Activated CD8-positive, alpha-beta memory T cell treated with anti-CD3 and anti-CD28 coated beads for 36 hours (primary cell): ENCODE data around the gene TELO2. TPM values are rescaled to one million over a fixed set of nuclear protein-coding genes. Genes with fewer than 3 reads are reported as not detected.

Experiments used
- CTCF ChIA-PET: fragments of 350-600 bp; sonication (Branson Sonifier 250); formaldehyde crosslinking; loops from one replicate; lab custom pipeline; 2021; ENCODE audit warnings: antibody characterized with exemption; lab: Charles Lee
- POLR2A ChIA-PET: fragments of 350-600 bp; sonication (Branson Sonifier 250); formaldehyde crosslinking; loops from one replicate; lab custom pipeline; 2021; ENCODE audit warnings: antibody characterized with exemption; lab: Charles Lee
- total RNA-seq, 2 experiments: library from RNA; stranded (reverse); gene quantifications; one replicate each; pipeline ENCODE4 v1.2.3, GENCODE V29; 2021

Gene TELO2
- total RNA-seq, 2 experiments from 2014 or later = 88.2 to 89.3 TPM

DNA sequence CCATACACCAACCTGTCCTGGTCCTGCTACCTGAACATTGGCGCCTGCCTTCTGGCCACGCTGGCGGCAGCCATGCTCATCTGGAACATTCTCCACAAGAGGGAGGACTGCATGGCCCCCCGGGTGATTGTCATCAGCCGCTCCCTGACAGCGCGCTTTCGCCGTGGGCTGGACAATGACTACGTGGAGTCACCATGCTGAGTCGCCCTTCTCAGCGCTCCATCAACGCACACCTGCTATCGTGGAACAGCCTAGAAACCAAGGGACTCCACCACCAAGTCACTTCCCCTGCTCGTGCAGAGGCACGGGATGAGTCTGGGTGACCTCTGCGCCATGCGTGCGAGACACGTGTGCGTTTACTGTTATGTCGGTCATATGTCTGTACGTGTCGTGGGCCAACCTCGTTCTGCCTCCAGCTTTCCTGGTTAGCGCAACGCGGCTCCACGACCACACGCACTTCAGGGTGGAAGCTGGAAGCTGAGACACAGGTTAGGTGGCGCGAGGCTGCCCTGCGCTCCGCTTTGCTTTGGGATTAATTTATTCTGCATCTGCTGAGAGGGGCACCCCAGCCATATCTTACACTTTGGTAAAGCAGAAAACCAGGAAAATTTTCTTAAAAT lies 61.8 kb downstream of the TELO2 start:
- POLR2A ChIA-PET = no interaction called here
- CTCF ChIA-PET = no interaction called here

- CTCF ChIA-PET = no interaction called here
- POLR2A ChIA-PET = no interaction called here
These were observed 63.1 kb downstream of the TELO2 start for GRCh38 chr16:1556254-1556653.

GRCh38 chr16:1557074-1557473 lies 63.9 kb downstream of the TELO2 start:
- CTCF ChIA-PET = no interaction called here
- POLR2A ChIA-PET = no interaction called here

- ChIA-PET POLR2A (no interaction called here), CTCF (no interaction called here)
These were observed 64.4 kb downstream of the TELO2 start for GRCh38 chr16:1557576-1557975.

- CTCF ChIA-PET = no interaction called here
- POLR2A ChIA-PET = interaction anchor here (0.5 to 0.6 kb wide), 2 partner anchors 67 to 900 kb away, joined by 3 read pairs; partner anchors contain the start of gene TEDC2
These were observed 66.4 kb downstream of the TELO2 start for GRCh38 chr16:1559446-1559975.

Other genes starting within 250 kb of the TELO2 start
- not detected for gene TPSD1, start 237.3 kb upstream of the TELO2 start, total RNA-seq
- gene UBE2I, start 183.7 kb upstream of the TELO2 start, total RNA-seq = 100 to 1,000 TPM; 241 to 249 TPM
- under 1 TPM; 0.31 to 0.34 TPM for gene BAIAP3, start 159.7 kb upstream of the TELO2 start, total RNA-seq
- gene TSR3, start 141.5 kb upstream of the TELO2 start, total RNA-seq = 10 to 100 TPM; 86.5 to 92.1 TPM
- 10 to 100 TPM; 25.7 to 26.1 TPM for gene GNPTG, start 141.4 kb upstream of the TELO2 start, total RNA-seq
- gene UNKL, start 78.7 kb upstream of the TELO2 start, total RNA-seq = 10 to 100 TPM; 35.7 to 36.0 TPM
- 10 to 100 TPM; 25.8 to 27.0 TPM for gene UQCC4, start 72.6 kb upstream of the TELO2 start, total RNA-seq
- gene PERCC1, start 62.3 kb upstream of the TELO2 start, total RNA-seq = under 1 TPM; 0.34 to 0.70 TPM
- gene CCDC154, start 48.8 kb upstream of the TELO2 start, total RNA-seq = 1 to 10 TPM; 1.2 to 1.4 TPM
- 10 to 100 TPM; 52.3 to 53.8 TPM for gene CLCN7, start 18.3 kb upstream of the TELO2 start, total RNA-seq
- gene PTX4, start 4.4 kb upstream of the TELO2 start, total RNA-seq = not detected
- 10 to 100 TPM; 22.6 to 22.8 TPM for gene TMEM204, start 40.3 kb downstream of the TELO2 start, total RNA-seq
- gene IFT140, start 118.7 kb downstream of the TELO2 start, total RNA-seq = 10 to 100 TPM; 10.4 to 11.0 TPM
- 10 to 100 TPM; 23.6 to 24.3 TPM for gene CRAMP1, start 119.0 kb downstream of the TELO2 start, total RNA-seq
- 100 to 1,000 TPM; 101 to 109 TPM for gene JPT2, start 184.9 kb downstream of the TELO2 start, total RNA-seq
- 10 to 100 TPM; 57.1 to 57.4 TPM for gene MAPK8IP3, start 212.8 kb downstream of the TELO2 start, total RNA-seq